Tibial nerve (tissue), 3 donors: Measurements from ENCODE around the gene ALOX15B.

Experiments used
- CTCF ChIP-seq, 5 experiments: fragments of 200-600 bp in 3 of 5; fragments of 450-650 bp in 2 of 5; sonication (generic) in 3 of 5; IDR thresholded peaks; one replicate each; pipeline ENCODE4 v1.5.1; 2016 to 2019; ENCODE audit warnings: antibody characterized with exemption in 5 of 5, mild to moderate bottlenecking in 3 of 5, moderate library complexity in 2 of 5
- POLR2A ChIP-seq, 2 donors: fragments of 450-650 bp; IDR thresholded peaks; one replicate each; pipeline ENCODE4 v1.6.1; 2017; ENCODE audit warnings: antibody characterized with exemption in 2 of 2, mild to moderate bottlenecking in 2 of 2, moderate library complexity in 2 of 2

DNA sequence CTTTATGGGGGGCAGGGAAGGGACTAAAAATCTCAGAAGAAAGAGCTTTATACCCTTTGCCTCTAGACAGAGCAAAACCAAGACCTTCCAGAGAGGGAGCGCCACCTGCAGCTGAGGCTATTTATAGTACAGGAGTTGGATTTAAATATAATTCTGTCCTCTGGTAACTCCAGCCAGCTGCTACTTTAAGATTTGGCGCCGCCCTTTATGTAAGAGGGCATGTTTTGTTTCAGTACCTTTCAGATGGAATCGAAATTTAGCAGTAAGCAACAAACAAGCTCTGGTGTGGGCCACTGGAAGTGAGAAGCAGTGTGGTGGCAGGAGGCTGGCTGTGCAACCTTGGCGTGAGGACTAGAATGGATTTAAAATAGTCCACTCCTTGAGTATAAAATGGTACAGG is 41.7 kb upstream of the ALOX15B start:
- TF ChIP-seq POLR2A (IDR thresholded peaks at IDR 0.05) = no peak
- TF ChIP-seq CTCF (IDR thresholded peaks at IDR 0.05) = no peak
